Peyer's patch (tissue), 4 donors: ENCODE results near the gene TFDP1.

ENCODE experiments used
- CTCF ChIP-seq, 6 experiments: fragments of 450-650 bp in 4 of 6; fragments of 200-600 bp in 2 of 6; sonication (generic) in 1 of 6; IDR thresholded peaks; one replicate each; pipeline ENCODE4 v1.5.1; 2017 to 2019; ENCODE audit warnings: antibody characterized with exemption in 6 of 6, mild to moderate bottlenecking in 3 of 6, moderate library complexity in 1 of 6
- POLR2A ChIP-seq, 2 donors: fragments of 450-650 bp; IDR thresholded peaks; one replicate each; pipeline ENCODE4 v1.5.1; 2017; ENCODE audit warnings: antibody characterized with exemption in 2 of 2, mild to moderate bottlenecking in 2 of 2, moderate library complexity in 2 of 2

GRCh38 chr13:113661509-113661908 lies 77.0 kb downstream of the TFDP1 start:
- TF ChIP-seq CTCF (IDR thresholded peaks at IDR 0.05), result no peak
- no peak for TF ChIP-seq POLR2A (IDR thresholded peaks at IDR 0.05)
